OCI-LY7 (cell line): ENCODE measurements around the gene ICOS. TPM values are rescaled to one million over a fixed set of nuclear protein-coding genes. Genes with fewer than 3 reads are reported as not detected.

Source experiments
- BruUV-seq: library from RNA; stranded (reverse); fragments of 400-500 nt; replicated peaks from 2 replicates; lab custom pipeline; 2021; lab: Mats Ljungman, UMichigan
- CTCF ChIA-PET: fragments of 300-600 bp; sonication (Branson Sonifier 250); formaldehyde crosslinking; loops from one replicate; lab custom pipeline; 2022; ENCODE audit warnings: antibody characterized with exemption; ENCODE audit not compliant: unreplicated experiment; lab: Charles Lee
- POLR2A ChIA-PET: fragments of 300-600 bp; sonication (Branson Sonifier 250); formaldehyde crosslinking; loops from one replicate; lab custom pipeline; 2022; ENCODE audit warnings: antibody characterized with exemption; lab: Charles Lee
- DNase-seq: peaks from one replicate; pipeline ENCODE4 v3.0.0-alpha.2; 2015; ENCODE audit warnings: low spot score
- H2AFZ ChIP-seq: fragments of 200-600 bp; sonication (generic), shearing (Covaris generic); 2 replicates; pipeline ENCODE4 v1.6.1; 2014; ENCODE audit warnings: mild to moderate bottlenecking, antibody characterized with exemption, low read length, moderate library complexity
- H3K27ac ChIP-seq: fragments of 200-600 bp; sonication (generic); 2 replicates; pipeline ENCODE4 v1.5.1; 2014; ENCODE audit warnings: mixed run types, low read depth, mild to moderate bottlenecking, moderate library complexity, low read length, inconsistent platforms; ENCODE audit not compliant: poor library complexity, severe bottlenecking
- H3K36me3 ChIP-seq: fragments of 200-600 bp; sonication (generic); 2 replicates; pipeline ENCODE4 v1.6.1; 2014; ENCODE audit warnings: mild to moderate bottlenecking, antibody characterized with exemption, low read length, moderate library complexity, mixed read lengths; ENCODE audit not compliant: insufficient read depth
- H3K4me1 ChIP-seq: fragments of 200-600 bp; sonication (generic); 2 replicates; pipeline ENCODE4 v1.5.1; 2014; ENCODE audit warnings: mild to moderate bottlenecking, low read length; ENCODE audit not compliant: insufficient read depth, poor library complexity, severe bottlenecking
- H3K4me2 ChIP-seq: fragments of 200-600 bp; sonication (generic); 2 replicates; pipeline ENCODE4 v1.6.1; 2014; ENCODE audit warnings: mild to moderate bottlenecking, low read length
- H3K4me3 ChIP-seq: fragments of 200-600 bp; sonication (generic); 2 replicates; pipeline ENCODE4 v1.5.1; 2014; ENCODE audit warnings: mild to moderate bottlenecking, low read depth, low read length; ENCODE audit not compliant: poor library complexity, severe bottlenecking
- H3K79me2 ChIP-seq: fragments of 200-600 bp; sonication (generic); 2 replicates; pipeline ENCODE4 v1.6.1; 2016; ENCODE audit warnings: low read depth, mild to moderate bottlenecking, low read length, moderate library complexity, mixed read lengths; ENCODE audit not compliant: insufficient read depth
- H3K9me2 ChIP-seq: fragments of 200-600 bp; sonication (generic); 2 replicates; pipeline ENCODE4 v1.6.1; 2016; ENCODE audit warnings: mild to moderate bottlenecking, low read length, mixed read lengths; ENCODE audit not compliant: insufficient read depth
- H3K9me3 ChIP-seq: fragments of 200-600 bp; sonication (generic); 2 replicates; pipeline ENCODE4 v1.6.1; 2014; ENCODE audit warnings: mild to moderate bottlenecking, mixed run types, low read length, mixed read lengths
- H4K20me1 ChIP-seq: fragments of 200-600 bp; sonication (generic); 2 replicates; pipeline ENCODE4 v1.6.1; 2014; ENCODE audit warnings: mild to moderate bottlenecking, antibody characterized with exemption, low read length, moderate library complexity, mixed read lengths; ENCODE audit not compliant: insufficient read depth
- CTCF ChIP-seq: fragments of 200-600 bp; sonication (generic); conservative IDR thresholded peaks from 2 replicates; pipeline ENCODE4 v1.5.1; 2014; ENCODE audit warnings: mild to moderate bottlenecking, antibody characterized with exemption, low read length, moderate library complexity, mixed read lengths
- EZH2phosphoT487 ChIP-seq: fragments of 200-600 bp; sonication (generic); IDR thresholded peaks from 2 replicates; pipeline ENCODE4 v1.6.1; 2018; ENCODE audit warnings: low read depth, borderline replicate concordance, mild to moderate bottlenecking, mixed run types, antibody characterized with exemption, low read length, moderate library complexity, mixed read lengths
- intact Hi-C: fragments of 100-400 bp; cut with micrococcal nuclease; formaldehyde crosslinking; loops from one replicate; pipeline ENCODE4 v1.10.0; 2022; ENCODE audit not compliant: unreplicated experiment
- total RNA-seq, 2 experiments: library from RNA; depleted of rRNA in 1 of 2; stranded (reverse); fragments of >200 nt in 1 of 2; shearing (Covaris generic) in 1 of 2; gene quantifications; 2 replicates each; pipeline ENCODE4 v1.2.3, GENCODE V29; 2014 to 2022

The ICOS gene
- total RNA-seq, 2 experiments from 2014 or later = not detected

- CTCF ChIA-PET = no interaction called here
Measured at GRCh38 chr2:203996692-203997091, 60.1 kb downstream of the ICOS start.

GRCh38 chr2:203997481-203997880 is 60.9 kb downstream of the ICOS start:
- intact Hi-C loops = no loop called here
- TF ChIP-seq EZH2phosphoT487 (no peak), CTCF (no peak)
- Histone ChIP-seq H3K36me3 (no peaks in the 10 kb centered on the region), H3K27ac (no peak overlapping the region), H3K9me2 (no peaks in the 10 kb centered on the region), H3K4me3 (no peak overlapping the region), H4K20me1 (no peaks in the 10 kb centered on the region), H3K4me2 (no peak overlapping the region), H2AFZ (no peak overlapping the region), H3K79me2 (no peaks in the 10 kb centered on the region), H3K4me1 (no peaks in the 10 kb centered on the region), H3K9me3 (no peaks in the 10 kb centered on the region)
- no peak for DNase-seq
- CTCF ChIA-PET = no interaction called here
- BruUV-seq = no TSS peak
- POLR2A ChIA-PET = no interaction called here

More at GRCh38 chr2:203996692-203997091, 60.1 kb downstream of the ICOS start:
- no peaks in the 10 kb centered on the region for H4K20me1 ChIP-seq
- no peaks in the 10 kb centered on the region for H3K36me3 ChIP-seq
- no peak overlapping the region for H3K27ac ChIP-seq
- no peaks in the 10 kb centered on the region for H3K9me3 ChIP-seq
- TF ChIP-seq CTCF (no peak), EZH2phosphoT487 (no peak)
- H2AFZ ChIP-seq = no peak overlapping the region
- H3K4me3 ChIP-seq = no peak overlapping the region
- no peak overlapping the region for H3K4me2 ChIP-seq
- intact Hi-C loops = no loop called here
- no peak for DNase-seq
- no TSS peak for BruUV-seq
- H3K9me2 ChIP-seq = no peaks in the 10 kb centered on the region
- no peaks in the 10 kb centered on the region for H3K79me2 ChIP-seq
- POLR2A ChIA-PET = no interaction called here
- H3K4me1 ChIP-seq = no peaks in the 10 kb centered on the region

- no TSS peak for BruUV-seq
- ChIA-PET CTCF (no interaction called here), POLR2A (interaction anchor here (1.2 kb wide), 1 partner anchor 18 kb away, joined by 4 read pairs; no protein-coding TSS in a partner anchor)
- Histone ChIP-seq H3K4me3 (no peak overlapping the region), H3K4me1 (no peaks in the 10 kb centered on the region), H3K9me2 (no peaks in the 10 kb centered on the region), H3K9me3 (no peaks in the 10 kb centered on the region), H4K20me1 (no peaks in the 10 kb centered on the region), H3K79me2 (no peaks in the 10 kb centered on the region), H2AFZ (no peak overlapping the region), H3K36me3 (no peaks in the 10 kb centered on the region), H3K4me2 (no peak overlapping the region), H3K27ac (no peak overlapping the region)
- TF ChIP-seq CTCF (no peak), EZH2phosphoT487 (no peak)
- no peak for DNase-seq
- intact Hi-C loops = no loop called here
Measured at GRCh38 chr2:203997980-203998809, 61.6 kb downstream of the ICOS start.
